Transverse colon (tissue), 4 donors: Measurements from ENCODE around the gene ENOX1. TPM values are rescaled to one million over a fixed set of nuclear protein-coding genes. Genes with fewer than 3 reads are reported as not detected.

Experiments used
- DNase-seq: peaks from one replicate; pipeline ENCODE4 v3.0.0-alpha.2; 2019
- H3K27ac ChIP-seq, 4 donors: fragments of 200-600 bp; sonication (generic); 2 replicates each; pipeline ENCODE4 v1.5.1; 2016 to 2018; ENCODE audit warnings: inconsistent platforms in 4 of 4
- H3K27me3 ChIP-seq: fragments of 200-600 bp; sonication (generic); 2 replicates; pipeline ENCODE4 v1.5.1; 2017; ENCODE audit warnings: inconsistent platforms
- H3K36me3 ChIP-seq, 4 donors: fragments of 200-600 bp; sonication (generic); 2 replicates each; pipeline ENCODE4 v1.5.1; 2017 to 2019; ENCODE audit warnings: inconsistent platforms in 4 of 4
- H3K4me1 ChIP-seq, 4 donors: fragments of 200-600 bp; sonication (generic); 2 replicates each; pipeline ENCODE4 v1.5.1; 2017 to 2020; ENCODE audit warnings: inconsistent platforms in 4 of 4
- H3K4me3 ChIP-seq, 4 donors: fragments of 200-600 bp; sonication (generic); 1 replicate in 1 of 4; 2 replicates in 3 of 4; pipeline versions ENCODE4 v1.5.1 to v1.6.1; 2017 to 2019; ENCODE audit warnings: inconsistent platforms in 4 of 4
- H3K9me3 ChIP-seq, 2 donors: fragments of 200-600 bp; sonication (generic); 2 replicates each; pipeline ENCODE4 v1.5.1; 2017 to 2019; ENCODE audit warnings: inconsistent platforms in 2 of 2
- EP300 ChIP-seq: sonication (generic); formaldehyde crosslinking; IDR thresholded peaks from one replicate; pipeline ENCODE4 v1.6.1; 2017; ENCODE audit warnings: antibody characterized with exemption, low read depth
- POLR2A ChIP-seq: fragments of 450-650 bp; IDR thresholded peaks from one replicate; pipeline ENCODE4 v1.6.1; 2016; ENCODE audit warnings: antibody characterized with exemption, mild to moderate bottlenecking, moderate library complexity
- POLR2AphosphoS5 ChIP-seq, 3 donors: sonication (generic); formaldehyde crosslinking; IDR thresholded peaks; one replicate each; pipeline ENCODE4 v1.6.1; 2016; ENCODE audit warnings: antibody characterized with exemption in 3 of 3
- WGBS, 2 donors: methylation state at CpG; one replicate each; pipeline ENCODE4 v1.1.5; 2018; ENCODE audit warnings: low coverage in 1 of 2; 5-methylcytosine and 5-hydroxymethylcytosine counted together
- in situ Hi-C, 4 donors: fragments of 200-750 bp; cut with MboI; loops; one replicate each; pipeline versions ENCODE4 v1.15.0 to v1.15.1; 2017; ENCODE audit warnings: low sequenced_read_pairs in 3 of 4, low pct_ligation_motif_present in 1 of 4, low pct_unique_long_range_greater_than_20kb in 1 of 4
- intact Hi-C: fragments of 100-400 bp; cut with DNase I; formaldehyde crosslinking; loops from one replicate; pipeline ENCODE4 v1.15.1; 2023; ENCODE audit warnings: low total_unique reads
- total RNA-seq, 4 donors: library from RNA; depleted of rRNA; stranded (reverse); fragments of >200 nt; gene quantifications; one replicate each; pipeline ENCODE4 v1.1.0, GENCODE V29; 2016
- TF ChIP-seq, protein P1 (sequence below), 5 experiments: fragments of 200-600 bp in 3 of 5; fragments of 450-650 bp in 2 of 5; sonication (generic) in 3 of 5; IDR thresholded peaks; 1 replicate in 2 of 5; 2 replicates in 3 of 5; pipeline ENCODE4 v1.5.1; 2016 to 2017; ENCODE audit warnings: antibody characterized with exemption in 5 of 5, inconsistent platforms in 3 of 5, mild to moderate bottlenecking in 2 of 5, moderate library complexity in 1 of 5

The ENOX1 gene
- total RNA-seq, 4 donors from 2014 or later: 1.5 to 6.4 (median 2.2) TPM

- TF ChIP-seq, protein P1, sequence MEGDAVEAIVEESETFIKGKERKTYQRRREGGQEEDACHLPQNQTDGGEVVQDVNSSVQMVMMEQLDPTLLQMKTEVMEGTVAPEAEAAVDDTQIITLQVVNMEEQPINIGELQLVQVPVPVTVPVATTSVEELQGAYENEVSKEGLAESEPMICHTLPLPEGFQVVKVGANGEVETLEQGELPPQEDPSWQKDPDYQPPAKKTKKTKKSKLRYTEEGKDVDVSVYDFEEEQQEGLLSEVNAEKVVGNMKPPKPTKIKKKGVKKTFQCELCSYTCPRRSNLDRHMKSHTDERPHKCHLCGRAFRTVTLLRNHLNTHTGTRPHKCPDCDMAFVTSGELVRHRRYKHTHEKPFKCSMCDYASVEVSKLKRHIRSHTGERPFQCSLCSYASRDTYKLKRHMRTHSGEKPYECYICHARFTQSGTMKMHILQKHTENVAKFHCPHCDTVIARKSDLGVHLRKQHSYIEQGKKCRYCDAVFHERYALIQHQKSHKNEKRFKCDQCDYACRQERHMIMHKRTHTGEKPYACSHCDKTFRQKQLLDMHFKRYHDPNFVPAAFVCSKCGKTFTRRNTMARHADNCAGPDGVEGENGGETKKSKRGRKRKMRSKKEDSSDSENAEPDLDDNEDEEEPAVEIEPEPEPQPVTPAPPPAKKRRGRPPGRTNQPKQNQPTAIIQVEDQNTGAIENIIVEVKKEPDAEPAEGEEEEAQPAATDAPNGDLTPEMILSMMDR (IDR thresholded peaks at IDR 0.05): no peak
- TF ChIP-seq EP300 (no peak), POLR2A (no peak), POLR2AphosphoS5 (IDR thresholded peaks at IDR 0.05) (no peak)
- WGBS, 2 donors: 86 to 100% methylated on average over 2 of the region's 2 CpGs
- intact Hi-C loops (no loop called here), in situ Hi-C loops (no loop called here)
- Histone ChIP-seq H3K4me3 (no peak overlapping the region), H3K27me3 (no peaks in the 10 kb centered on the region), H3K9me3 (no peaks in the 10 kb centered on the region), H3K36me3 (no peaks in the 10 kb centered on the region), H3K27ac (no peak overlapping the region), H3K4me1 (peaks cover 0 to 23% (median 0%) of the 10 kb centered on the region in 4 donors)
- DNase-seq: no peak
These were observed 243.4 kb downstream of the ENOX1 start for GRCh38 chr13:43543331-43543730.

DNA sequence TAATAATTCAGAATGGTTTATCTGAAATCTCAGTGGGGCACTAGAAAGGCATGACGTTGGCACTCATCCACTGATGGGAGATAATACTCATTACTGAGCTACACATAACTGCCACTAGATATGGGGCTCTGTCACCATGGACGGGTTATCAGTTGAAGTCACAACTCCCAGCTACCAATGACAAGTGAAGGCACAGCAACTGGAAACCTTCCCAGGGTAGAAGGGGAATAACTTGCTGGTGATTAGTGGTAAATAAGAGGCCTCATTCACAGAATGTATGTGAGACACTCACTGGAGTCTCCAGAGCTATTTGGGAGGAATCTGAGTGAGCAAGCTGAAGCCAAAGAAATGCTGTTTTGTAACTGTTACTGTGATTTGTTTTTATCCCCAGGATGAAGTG, 249.6 kb downstream of the ENOX1 start:
- no peak for TF ChIP-seq POLR2AphosphoS5 (IDR thresholded peaks at IDR 0.05)
- TF ChIP-seq, protein P1 (IDR thresholded peaks at IDR 0.05): no peak
- no peak for TF ChIP-seq POLR2A
- no peak for TF ChIP-seq EP300
- no peaks in the 10 kb centered on the region for H3K27me3 ChIP-seq
- H3K36me3 ChIP-seq: no peaks in the 10 kb centered on the region
- WGBS, 2 donors: 60 to 75% methylated on average over 2 of the region's 2 CpGs
- DNase-seq: no peak
- in situ Hi-C loops (no loop called here), intact Hi-C loops (no loop called here)
- no peak overlapping the region for H3K4me3 ChIP-seq
- no peaks in the 10 kb centered on the region for H3K4me1 ChIP-seq
- no peak overlapping the region for H3K27ac ChIP-seq
- H3K9me3 ChIP-seq: no peaks in the 10 kb centered on the region

- TF ChIP-seq POLR2A (no peak), EP300 (no peak), POLR2AphosphoS5 (IDR thresholded peaks at IDR 0.05) (no peak)
- TF ChIP-seq, protein P1 (IDR thresholded peaks at IDR 0.05): no peak
- Histone ChIP-seq H3K27me3 (no peaks in the 10 kb centered on the region), H3K27ac (no peak overlapping the region), H3K9me3 (no peaks in the 10 kb centered on the region), H3K4me1 (no peaks in the 10 kb centered on the region), H3K4me3 (no peak overlapping the region), H3K36me3 (no peaks in the 10 kb centered on the region)
- in situ Hi-C loops: no loop called here
- no peak for DNase-seq
- intact Hi-C loops: no loop called here
These were observed 257.0 kb downstream of the ENOX1 start for GRCh38 chr13:43529796-43530195.

GRCh38 chr13:43528992-43529391, 257.8 kb downstream of the ENOX1 start:
- no peaks in the 10 kb centered on the region for H3K36me3 ChIP-seq
- no peak for DNase-seq
- TF ChIP-seq EP300 (no peak), POLR2AphosphoS5 (IDR thresholded peaks at IDR 0.05) (no peak), POLR2A (no peak)
- TF ChIP-seq, protein P1 (IDR thresholded peaks at IDR 0.05): no peak
- in situ Hi-C loops: no loop called here
- no peaks in the 10 kb centered on the region for H3K9me3 ChIP-seq
- H3K4me1 ChIP-seq: no peaks in the 10 kb centered on the region
- no peaks in the 10 kb centered on the region for H3K27me3 ChIP-seq
- no peak overlapping the region for H3K27ac ChIP-seq
- H3K4me3 ChIP-seq: no peak overlapping the region
- 82 to 86% methylated on average over 4 to 6 of the region's 6 CpGs for WGBS, 2 donors
- intact Hi-C loops: no loop called here
